ENCODE measurements around the gene S100A7. TPM values are rescaled to one million over a fixed set of nuclear protein-coding genes. Genes with fewer than 3 reads are reported as not detected.

S100A7 gene
- total RNA-seq, 1 experiment from 2014 or later: not detected

DNA sequence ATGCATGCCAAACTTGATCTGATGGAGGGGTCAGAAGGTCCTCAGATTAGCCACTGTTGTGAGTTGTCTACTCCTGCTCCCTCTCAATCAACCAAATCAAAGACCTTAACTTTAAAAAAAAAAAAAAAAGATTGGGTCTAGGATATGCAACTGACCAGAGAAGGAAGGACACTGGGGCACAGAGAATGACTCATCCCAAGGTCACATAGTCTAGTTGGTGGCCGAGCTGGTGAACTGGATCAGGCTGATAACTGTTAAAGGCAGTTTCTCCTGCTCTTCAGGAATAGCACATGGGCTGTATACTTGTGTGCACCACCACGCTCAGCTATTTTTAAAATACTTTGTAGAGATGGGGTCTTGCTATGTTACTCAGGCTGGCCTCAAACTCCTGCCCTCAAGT is 14.8 kb upstream of the S100A7 start:
- ChIA-PET CTCF (no interaction called here), POLR2A (ENCODE audit: low non-redundant PET) (interaction anchor here (0.6 kb wide), 1 partner anchor 111 kb away, joined by 19 read pairs; no protein-coding TSS in a partner anchor)
- no peak overlapping the region for H3K4me3 ChIP-seq (ENCODE audit: low read depth, low read length, poor library complexity, severe bottlenecking)
- no peak for DNase-seq (ENCODE audit: low spot score)
- peaks cover 30% of the 10 kb centered on the region for H3K27me3 ChIP-seq (replicated peaks; ENCODE audit: insufficient read depth, low read depth, low read length, poor library complexity)
- H3K27ac ChIP-seq (ENCODE audit: low read depth, low read length, poor library complexity, severe bottlenecking): no peak overlapping the region
- BruUV-seq (replicated peaks): no TSS peak
- TF ChIP-seq CTCF (conservative IDR thresholded peaks at IDR 0.05; ENCODE audit: low read depth, low read length) (no peak), EZH2 (IDR thresholded peaks at IDR 0.05; ENCODE audit: borderline replicate concordance, low read depth, low read length, poor library complexity, severe bottlenecking) (no peak)
- no peaks in the 10 kb centered on the region for H3K4me1 ChIP-seq (ENCODE audit: insufficient read depth, low read length, poor library complexity, severe bottlenecking)
- H3K9me3 ChIP-seq (ENCODE audit: low read depth, low read length, poor library complexity, severe bottlenecking): peaks cover 4% of the 10 kb centered on the region
- no peaks in the 10 kb centered on the region for H3K36me3 ChIP-seq (ENCODE audit: insufficient read depth, low read length, poor library complexity, severe bottlenecking)
- intact Hi-C loops (cut with micrococcal nuclease; ENCODE audit: unreplicated experiment): no loop called here

DNA sequence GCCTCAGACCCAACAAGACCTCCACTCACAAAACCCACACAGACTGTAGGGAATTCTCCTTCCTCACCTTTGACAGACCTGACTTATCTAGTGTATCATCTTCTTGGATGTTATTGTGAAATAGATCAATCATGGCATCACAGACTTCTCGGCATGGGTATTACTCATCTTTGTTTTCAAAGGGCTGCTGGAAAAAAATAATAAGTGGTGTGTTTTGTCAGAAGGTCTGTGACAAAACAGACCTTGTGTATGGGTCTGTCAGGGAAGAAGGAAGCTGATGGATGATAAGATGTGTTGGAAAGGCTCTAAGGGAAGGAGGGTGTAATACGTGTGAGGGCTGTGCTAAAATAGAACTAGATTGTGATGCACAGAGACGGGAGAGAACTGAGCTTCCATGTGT is 13.9 kb upstream of the S100A7 start:
- Histone ChIP-seq H3K4me1 (ENCODE audit: insufficient read depth, low read length, poor library complexity, severe bottlenecking) (no peaks in the 10 kb centered on the region), H3K4me3 (ENCODE audit: low read depth, low read length, poor library complexity, severe bottlenecking) (no peak overlapping the region), H3K27me3 (replicated peaks; ENCODE audit: insufficient read depth, low read depth, low read length, poor library complexity) (peaks cover 27% of the 10 kb centered on the region), H3K9me3 (ENCODE audit: low read depth, low read length, poor library complexity, severe bottlenecking) (peaks cover 4% of the 10 kb centered on the region), H3K36me3 (ENCODE audit: insufficient read depth, low read length, poor library complexity, severe bottlenecking) (no peaks in the 10 kb centered on the region), H3K27ac (ENCODE audit: low read depth, low read length, poor library complexity, severe bottlenecking) (no peak overlapping the region)
- no peak for DNase-seq (ENCODE audit: low spot score)
- ChIA-PET POLR2A (ENCODE audit: low non-redundant PET) (no interaction called here), CTCF (no interaction called here)
- no TSS peak for BruUV-seq (replicated peaks)
- TF ChIP-seq CTCF (conservative IDR thresholded peaks at IDR 0.05; ENCODE audit: low read depth, low read length) (no peak), EZH2 (IDR thresholded peaks at IDR 0.05; ENCODE audit: borderline replicate concordance, low read depth, low read length, poor library complexity, severe bottlenecking) (no peak)
- intact Hi-C loops (cut with micrococcal nuclease; ENCODE audit: unreplicated experiment): no loop called here

GRCh38 chr1:153470707-153471106 is 10.3 kb upstream of the S100A7 start:
- CTCF ChIA-PET: no interaction called here
- Histone ChIP-seq H3K36me3 (ENCODE audit: insufficient read depth, low read length, poor library complexity, severe bottlenecking) (no peaks in the 10 kb centered on the region), H3K27ac (ENCODE audit: low read depth, low read length, poor library complexity, severe bottlenecking) (no peak overlapping the region), H3K27me3 (replicated peaks; ENCODE audit: insufficient read depth, low read depth, low read length, poor library complexity) (peaks cover 20% of the 10 kb centered on the region), H3K9me3 (ENCODE audit: low read depth, low read length, poor library complexity, severe bottlenecking) (peaks cover 4% of the 10 kb centered on the region), H3K4me1 (ENCODE audit: insufficient read depth, low read length, poor library complexity, severe bottlenecking) (no peaks in the 10 kb centered on the region), H3K4me3 (ENCODE audit: low read depth, low read length, poor library complexity, severe bottlenecking) (no peak overlapping the region)
- TF ChIP-seq EZH2 (IDR thresholded peaks at IDR 0.05; ENCODE audit: borderline replicate concordance, low read depth, low read length, poor library complexity, severe bottlenecking) (no peak), CTCF (conservative IDR thresholded peaks at IDR 0.05; ENCODE audit: low read depth, low read length) (no peak)
- POLR2A ChIA-PET (ENCODE audit: low non-redundant PET): no interaction called here
- intact Hi-C loops (cut with micrococcal nuclease; ENCODE audit: unreplicated experiment): no loop called here
- DNase-seq (ENCODE audit: low spot score): no peak
- BruUV-seq (replicated peaks): no TSS peak

Measured in A673 (cell line).